Keratinocyte (primary cell): ENCODE measurements around the gene NPHP1. TPM values are rescaled to one million over a fixed set of nuclear protein-coding genes. Genes with fewer than 3 reads are reported as not detected.

Source experiments
- DNase-seq: peaks from one replicate; pipeline ENCODE4 v3.0.0-alpha.2; 2011; ENCODE audit warnings: low read depth, missing footprints, low spot score
- FAIRE-seq: peaks from 2 replicates; lab custom pipeline; 2011; peaks lifted over from hg19 to GRCh38; lab: Jason Lieb, UNC
- H2AFZ ChIP-seq: 2 replicates; pipeline ENCODE4 v1.6.0; 2012; ENCODE audit warnings: low read length, control low read depth, inconsistent platforms; ENCODE audit not compliant: control insufficient read depth
- H3K27ac ChIP-seq: 2 replicates; pipeline ENCODE4 v1.5.1; 2011; ENCODE audit warnings: low read length; ENCODE audit not compliant: control insufficient read depth, insufficient read depth
- H3K27me3 ChIP-seq: 3 replicates; pipeline ENCODE4 v1.6.0; 2011; ENCODE audit warnings: low read length; ENCODE audit not compliant: control insufficient read depth, insufficient read depth; ENCODE audit errors: extremely low read depth
- H3K36me3 ChIP-seq, 2 experiments: 2 replicates in 1 of 2; 3 replicates in 1 of 2; pipeline ENCODE4 v1.5.1; 2011; ENCODE audit warnings: low read length in 2 of 2, mild to moderate bottlenecking in 1 of 2; ENCODE audit not compliant: control insufficient read depth in 2 of 2, insufficient read depth in 2 of 2; ENCODE audit errors: extremely low read depth in 1 of 2
- H3K4me1 ChIP-seq: 3 replicates; pipeline ENCODE4 v1.5.1; 2011; ENCODE audit warnings: low read length; ENCODE audit not compliant: control insufficient read depth, insufficient read depth; ENCODE audit errors: extremely low read depth
- H3K4me2 ChIP-seq: 3 replicates; pipeline ENCODE4 v1.6.0; 2011; ENCODE audit warnings: low read depth, low read length; ENCODE audit not compliant: control insufficient read depth, insufficient read depth; ENCODE audit errors: extremely low read depth
- H3K4me3 ChIP-seq, 3 experiments: fragments of 200-600 bp in 1 of 3; sonication (generic) in 1 of 3; 2 replicates in 2 of 3; 3 replicates in 1 of 3; pipeline ENCODE4 v1.5.1; 2011 to 2016; ENCODE audit warnings: low read length in 3 of 3, mild to moderate bottlenecking in 3 of 3, control low read depth in 2 of 3, inconsistent platforms in 1 of 3, low read depth in 1 of 3, mixed read lengths in 1 of 3, mixed run types in 1 of 3, moderate library complexity in 1 of 3; ENCODE audit not compliant: control insufficient read depth in 2 of 3, insufficient read depth in 2 of 3; ENCODE audit errors: extremely low read depth in 1 of 3
- H3K79me2 ChIP-seq: 2 replicates; pipeline ENCODE4 v1.6.0; 2012; ENCODE audit warnings: low read length; ENCODE audit not compliant: control insufficient read depth, insufficient read depth
- H3K9ac ChIP-seq: 3 replicates; pipeline ENCODE4 v1.6.0; 2011; ENCODE audit warnings: low read length; ENCODE audit not compliant: control insufficient read depth, insufficient read depth; ENCODE audit errors: extremely low read depth
- H3K9me1 ChIP-seq: 3 replicates; pipeline ENCODE4 v1.6.0; 2011; ENCODE audit warnings: low read length; ENCODE audit not compliant: control insufficient read depth, insufficient read depth; ENCODE audit errors: extremely low read depth
- H3K9me3 ChIP-seq: 2 replicates; pipeline ENCODE4 v1.5.1; 2012; ENCODE audit warnings: low read depth, low read length; ENCODE audit not compliant: control insufficient read depth
- H4K20me1 ChIP-seq: 3 replicates; pipeline ENCODE4 v1.6.0; 2011; ENCODE audit warnings: low read length; ENCODE audit not compliant: control insufficient read depth, insufficient read depth; ENCODE audit errors: extremely low read depth
- EZH2 ChIP-seq: IDR thresholded peaks from one replicate; pipeline ENCODE4 v1.6.1; 2012; ENCODE audit warnings: inconsistent platforms, mild to moderate bottlenecking, low read length, moderate library complexity
- dilution Hi-C: fragments of 300-500 bp; cut with MboI; formaldehyde crosslinking; loops from one replicate; pipeline ENCODE4 v1.7.0; 2020; ENCODE audit warnings: low sequenced_read_pairs; ENCODE audit not compliant: extremely low pct_ligation_motif_present
- polyA plus RNA-seq, 5 experiments: library from polyadenylated mRNA; depleted of rRNA in 3 of 5; stranded (reverse) in 3 of 5; stranded (forward) in 1 of 5; unstranded in 1 of 5; fragments of >200 nt; gene quantifications; 1 replicate in 1 of 5; 2 replicates in 3 of 5; 3 replicates in 1 of 5; pipeline versions ENCODE4 v1.2.1 to v1.2.3, GENCODE V29; 2011 to 2012; ENCODE audit warnings: missing spikeins in 2 of 5, low read depth in 1 of 5, low replicate concordance in 1 of 5
- TF ChIP-seq, protein P1 (sequence below), 3 experiments: IDR thresholded peaks in 1 of 3; conservative IDR thresholded peaks in 1 of 3; optimal IDR thresholded peaks in 1 of 3; 2 replicates in 2 of 3; 3 replicates in 1 of 3; pipeline versions ENCODE3 to v1.5.1; 2011; ENCODE audit warnings: low read length in 3 of 3, mild to moderate bottlenecking in 3 of 3, moderate library complexity in 2 of 3, control low read depth in 1 of 3, inconsistent platforms in 1 of 3; ENCODE audit not compliant: insufficient read depth in 2 of 3; ENCODE audit errors: extremely low read depth in 1 of 3

Gene NPHP1
- polyA plus RNA-seq, 1 donor (not counting 4 experiments of a cell fraction or from before 2014, with no cell fraction given), result 8.1 TPM

DNA sequence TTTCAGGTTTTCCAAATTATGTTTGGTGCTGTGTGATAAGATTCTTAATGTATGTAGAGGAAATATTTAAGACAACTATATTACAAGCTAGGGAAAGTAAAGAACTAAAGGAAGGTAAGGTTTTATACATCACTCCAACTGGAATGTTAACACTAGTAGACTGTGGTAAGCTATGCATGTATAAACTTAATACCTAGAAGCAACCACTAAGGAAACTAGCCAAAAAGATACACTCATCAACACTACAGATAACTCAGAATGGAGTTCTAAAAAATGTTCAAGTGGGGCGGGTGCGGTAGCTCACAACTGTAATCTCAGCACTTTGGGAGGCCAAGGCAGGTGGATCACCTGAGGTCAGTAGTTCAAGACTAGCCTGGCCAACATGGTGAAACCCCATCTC lies 51.4 kb downstream of the NPHP1 start:
- peaks cover 20% of the 10 kb centered on the region for H3K4me1 ChIP-seq
- dilution Hi-C loops, result no loop called here
- H3K4me2 ChIP-seq, result no peak overlapping the region
- no peak overlapping the region for H3K9ac ChIP-seq
- peaks cover 8% of the 10 kb centered on the region for H3K9me3 ChIP-seq
- no peak overlapping the region for H2AFZ ChIP-seq
- H4K20me1 ChIP-seq, result no peaks in the 10 kb centered on the region
- no peak overlapping the region for H3K4me3 ChIP-seq
- DNase-seq (peak; percentile 40), FAIRE-seq (peak; percentile 5)
- no peak overlapping the region for H3K27ac ChIP-seq
- H3K79me2 ChIP-seq, result no peaks in the 10 kb centered on the region
- TF ChIP-seq, protein P1, sequence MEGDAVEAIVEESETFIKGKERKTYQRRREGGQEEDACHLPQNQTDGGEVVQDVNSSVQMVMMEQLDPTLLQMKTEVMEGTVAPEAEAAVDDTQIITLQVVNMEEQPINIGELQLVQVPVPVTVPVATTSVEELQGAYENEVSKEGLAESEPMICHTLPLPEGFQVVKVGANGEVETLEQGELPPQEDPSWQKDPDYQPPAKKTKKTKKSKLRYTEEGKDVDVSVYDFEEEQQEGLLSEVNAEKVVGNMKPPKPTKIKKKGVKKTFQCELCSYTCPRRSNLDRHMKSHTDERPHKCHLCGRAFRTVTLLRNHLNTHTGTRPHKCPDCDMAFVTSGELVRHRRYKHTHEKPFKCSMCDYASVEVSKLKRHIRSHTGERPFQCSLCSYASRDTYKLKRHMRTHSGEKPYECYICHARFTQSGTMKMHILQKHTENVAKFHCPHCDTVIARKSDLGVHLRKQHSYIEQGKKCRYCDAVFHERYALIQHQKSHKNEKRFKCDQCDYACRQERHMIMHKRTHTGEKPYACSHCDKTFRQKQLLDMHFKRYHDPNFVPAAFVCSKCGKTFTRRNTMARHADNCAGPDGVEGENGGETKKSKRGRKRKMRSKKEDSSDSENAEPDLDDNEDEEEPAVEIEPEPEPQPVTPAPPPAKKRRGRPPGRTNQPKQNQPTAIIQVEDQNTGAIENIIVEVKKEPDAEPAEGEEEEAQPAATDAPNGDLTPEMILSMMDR (optimal IDR thresholded peaks at IDR 0.05 in 1 of 3, IDR thresholded peaks at IDR 0.05 in 1 of 3, conservative IDR thresholded peaks at IDR 0.05 in 1 of 3; ENCODE audit: extremely low read depth in 1 of 3, insufficient read depth in 2 of 3, low read length in 3 of 3), result no peak
- no peak for TF ChIP-seq EZH2
- no peaks in the 10 kb centered on the region for H3K27me3 ChIP-seq
- no peaks in the 10 kb centered on the region for H3K36me3 ChIP-seq
- H3K9me1 ChIP-seq, result peaks cover 3% of the 10 kb centered on the region

GRCh38 chr2:110152943-110153342 lies 51.9 kb downstream of the NPHP1 start:
- no peak for DNase-seq
- no peak for TF ChIP-seq EZH2
- TF ChIP-seq, protein P1 (optimal IDR thresholded peaks at IDR 0.05 in 1 of 3, IDR thresholded peaks at IDR 0.05 in 1 of 3, conservative IDR thresholded peaks at IDR 0.05 in 1 of 3; ENCODE audit: extremely low read depth in 1 of 3, insufficient read depth in 2 of 3, low read length in 3 of 3), result no peak
- no peaks in the 10 kb centered on the region for H3K79me2 ChIP-seq
- H3K9me1 ChIP-seq, result peaks cover 3% of the 10 kb centered on the region
- no peak overlapping the region for H3K4me3 ChIP-seq
- H3K27ac ChIP-seq, result no peak overlapping the region
- no peaks in the 10 kb centered on the region for H3K27me3 ChIP-seq
- FAIRE-seq, result no peak
- no peak overlapping the region for H3K4me2 ChIP-seq
- H3K9me3 ChIP-seq, result peaks cover 8% of the 10 kb centered on the region
- dilution Hi-C loops, result no loop called here
- H3K36me3 ChIP-seq, result no peaks in the 10 kb centered on the region
- H3K4me1 ChIP-seq, result peaks cover 20% of the 10 kb centered on the region
- no peaks in the 10 kb centered on the region for H4K20me1 ChIP-seq
- H2AFZ ChIP-seq, result no peak overlapping the region
- H3K9ac ChIP-seq, result no peak overlapping the region
